OCI-LY7 (cell line): ENCODE data around the gene HBB. TPM values are rescaled to one million over a fixed set of nuclear protein-coding genes. Genes with fewer than 3 reads are reported as not detected.

Source experiments
- BruUV-seq: library from RNA; stranded (reverse); fragments of 400-500 nt; replicated peaks from 2 replicates; lab custom pipeline; 2021; lab: Mats Ljungman, UMichigan
- CTCF ChIA-PET: fragments of 300-600 bp; sonication (Branson Sonifier 250); formaldehyde crosslinking; loops from one replicate; lab custom pipeline; 2022; ENCODE audit warnings: antibody characterized with exemption; ENCODE audit not compliant: unreplicated experiment; lab: Charles Lee
- POLR2A ChIA-PET: fragments of 300-600 bp; sonication (Branson Sonifier 250); formaldehyde crosslinking; loops from one replicate; lab custom pipeline; 2022; ENCODE audit warnings: antibody characterized with exemption; lab: Charles Lee
- DNase-seq: peaks from one replicate; pipeline ENCODE4 v3.0.0-alpha.2; 2015; ENCODE audit warnings: low spot score
- H2AFZ ChIP-seq: fragments of 200-600 bp; sonication (generic), shearing (Covaris generic); 2 replicates; pipeline ENCODE4 v1.6.1; 2014; ENCODE audit warnings: mild to moderate bottlenecking, antibody characterized with exemption, low read length, moderate library complexity
- H3K27ac ChIP-seq: fragments of 200-600 bp; sonication (generic); 2 replicates; pipeline ENCODE4 v1.5.1; 2014; ENCODE audit warnings: mixed run types, low read depth, mild to moderate bottlenecking, moderate library complexity, low read length, inconsistent platforms; ENCODE audit not compliant: poor library complexity, severe bottlenecking
- H3K36me3 ChIP-seq: fragments of 200-600 bp; sonication (generic); 2 replicates; pipeline ENCODE4 v1.6.1; 2014; ENCODE audit warnings: mild to moderate bottlenecking, antibody characterized with exemption, low read length, moderate library complexity, mixed read lengths; ENCODE audit not compliant: insufficient read depth
- H3K4me1 ChIP-seq: fragments of 200-600 bp; sonication (generic); 2 replicates; pipeline ENCODE4 v1.5.1; 2014; ENCODE audit warnings: mild to moderate bottlenecking, low read length; ENCODE audit not compliant: insufficient read depth, poor library complexity, severe bottlenecking
- H3K4me2 ChIP-seq: fragments of 200-600 bp; sonication (generic); 2 replicates; pipeline ENCODE4 v1.6.1; 2014; ENCODE audit warnings: mild to moderate bottlenecking, low read length
- H3K4me3 ChIP-seq: fragments of 200-600 bp; sonication (generic); 2 replicates; pipeline ENCODE4 v1.5.1; 2014; ENCODE audit warnings: mild to moderate bottlenecking, low read depth, low read length; ENCODE audit not compliant: poor library complexity, severe bottlenecking
- H3K79me2 ChIP-seq: fragments of 200-600 bp; sonication (generic); 2 replicates; pipeline ENCODE4 v1.6.1; 2016; ENCODE audit warnings: low read depth, mild to moderate bottlenecking, low read length, moderate library complexity, mixed read lengths; ENCODE audit not compliant: insufficient read depth
- H3K9me2 ChIP-seq: fragments of 200-600 bp; sonication (generic); 2 replicates; pipeline ENCODE4 v1.6.1; 2016; ENCODE audit warnings: mild to moderate bottlenecking, low read length, mixed read lengths; ENCODE audit not compliant: insufficient read depth
- H3K9me3 ChIP-seq: fragments of 200-600 bp; sonication (generic); 2 replicates; pipeline ENCODE4 v1.6.1; 2014; ENCODE audit warnings: mild to moderate bottlenecking, mixed run types, low read length, mixed read lengths
- H4K20me1 ChIP-seq: fragments of 200-600 bp; sonication (generic); 2 replicates; pipeline ENCODE4 v1.6.1; 2014; ENCODE audit warnings: mild to moderate bottlenecking, antibody characterized with exemption, low read length, moderate library complexity, mixed read lengths; ENCODE audit not compliant: insufficient read depth
- CTCF ChIP-seq: fragments of 200-600 bp; sonication (generic); conservative IDR thresholded peaks from 2 replicates; pipeline ENCODE4 v1.5.1; 2014; ENCODE audit warnings: mild to moderate bottlenecking, antibody characterized with exemption, low read length, moderate library complexity, mixed read lengths
- EZH2phosphoT487 ChIP-seq: fragments of 200-600 bp; sonication (generic); IDR thresholded peaks from 2 replicates; pipeline ENCODE4 v1.6.1; 2018; ENCODE audit warnings: low read depth, borderline replicate concordance, mild to moderate bottlenecking, mixed run types, antibody characterized with exemption, low read length, moderate library complexity, mixed read lengths
- intact Hi-C: fragments of 100-400 bp; cut with micrococcal nuclease; formaldehyde crosslinking; loops from one replicate; pipeline ENCODE4 v1.10.0; 2022; ENCODE audit not compliant: unreplicated experiment
- total RNA-seq, 2 experiments: library from RNA; depleted of rRNA in 1 of 2; stranded (reverse); fragments of >200 nt in 1 of 2; shearing (Covaris generic) in 1 of 2; gene quantifications; 2 replicates each; pipeline ENCODE4 v1.2.3, GENCODE V29; 2014 to 2022

Gene HBB
- total RNA-seq, 2 experiments from 2014 or later: not detected

DNA sequence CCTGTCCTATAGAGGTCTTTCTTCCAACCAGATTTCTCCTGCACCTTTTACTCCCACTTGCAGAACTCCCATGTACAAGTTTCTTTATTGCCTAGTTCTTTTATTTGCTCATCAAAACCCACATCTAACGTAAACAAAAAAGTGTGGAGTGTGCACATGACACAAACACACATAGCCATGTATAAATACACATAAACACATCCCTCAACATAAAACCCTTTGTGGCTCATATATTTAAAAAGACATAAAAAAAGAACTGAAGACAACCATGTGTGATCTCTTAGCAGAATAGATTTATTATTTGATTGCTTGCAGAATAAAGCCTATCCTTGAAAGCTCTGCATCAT, 26.0 kb upstream of the HBB start:
- H3K9me2 ChIP-seq: no peaks in the 10 kb centered on the region
- POLR2A ChIA-PET: no interaction called here
- H3K36me3 ChIP-seq: no peaks in the 10 kb centered on the region
- no peaks in the 10 kb centered on the region for H3K9me3 ChIP-seq
- CTCF ChIA-PET: no interaction called here
- H3K4me2 ChIP-seq: no peak overlapping the region
- TF ChIP-seq CTCF: no peak
- TF ChIP-seq EZH2phosphoT487: no peak
- no peak overlapping the region for H3K4me3 ChIP-seq
- no peaks in the 10 kb centered on the region for H3K79me2 ChIP-seq
- H2AFZ ChIP-seq: no peak overlapping the region
- no peaks in the 10 kb centered on the region for H4K20me1 ChIP-seq
- intact Hi-C loops: no loop called here
- H3K4me1 ChIP-seq: no peaks in the 10 kb centered on the region
- DNase-seq: no peak
- H3K27ac ChIP-seq: no peak overlapping the region
- BruUV-seq: no TSS peak

DNA sequence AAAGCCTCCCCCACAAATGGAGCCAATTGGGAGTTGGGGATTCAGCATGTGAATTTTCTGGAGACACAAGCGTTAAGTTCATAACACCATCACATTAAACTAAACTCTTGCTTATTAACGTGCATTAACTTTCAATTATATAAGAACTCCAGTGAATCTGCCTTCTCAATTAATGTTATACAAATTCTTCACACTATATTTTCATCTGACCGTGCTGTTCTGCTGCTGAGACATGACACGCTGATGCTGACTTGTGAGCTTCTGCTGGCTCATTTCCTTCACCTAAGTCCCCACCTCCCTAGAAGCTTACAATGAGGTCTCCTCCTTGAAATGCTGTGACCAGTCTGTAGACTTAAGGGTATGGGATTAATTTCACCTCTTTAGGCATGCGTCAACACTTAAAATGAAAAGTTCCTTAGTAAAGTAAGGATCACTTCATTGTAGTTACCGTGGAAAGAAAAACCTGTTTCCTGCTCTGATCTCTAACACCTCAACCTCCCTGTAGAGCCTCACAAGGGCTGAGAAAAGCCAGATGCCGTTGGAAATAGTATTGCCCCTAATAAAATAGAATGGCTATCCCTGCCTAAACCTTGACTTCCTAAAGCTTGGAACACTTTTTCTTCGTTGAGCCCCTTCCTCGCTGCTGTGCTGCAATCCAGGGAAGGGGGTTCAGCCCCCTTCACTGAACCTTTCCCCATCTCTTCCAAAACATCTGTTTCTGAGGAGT, 25.5 kb upstream of the HBB start:
- H3K27ac ChIP-seq: no peak overlapping the region
- intact Hi-C loops: no loop called here
- DNase-seq: no peak
- no peaks in the 10 kb centered on the region for H3K79me2 ChIP-seq
- H3K36me3 ChIP-seq: no peaks in the 10 kb centered on the region
- no TSS peak for BruUV-seq
- no peak overlapping the region for H3K4me2 ChIP-seq
- H2AFZ ChIP-seq: no peak overlapping the region
- POLR2A ChIA-PET: no interaction called here
- no peaks in the 10 kb centered on the region for H3K9me3 ChIP-seq
- no peaks in the 10 kb centered on the region for H4K20me1 ChIP-seq
- TF ChIP-seq CTCF (no peak), EZH2phosphoT487 (no peak)
- H3K4me3 ChIP-seq: no peak overlapping the region
- CTCF ChIA-PET: no interaction called here
- H3K9me2 ChIP-seq: no peaks in the 10 kb centered on the region
- no peaks in the 10 kb centered on the region for H3K4me1 ChIP-seq

DNA sequence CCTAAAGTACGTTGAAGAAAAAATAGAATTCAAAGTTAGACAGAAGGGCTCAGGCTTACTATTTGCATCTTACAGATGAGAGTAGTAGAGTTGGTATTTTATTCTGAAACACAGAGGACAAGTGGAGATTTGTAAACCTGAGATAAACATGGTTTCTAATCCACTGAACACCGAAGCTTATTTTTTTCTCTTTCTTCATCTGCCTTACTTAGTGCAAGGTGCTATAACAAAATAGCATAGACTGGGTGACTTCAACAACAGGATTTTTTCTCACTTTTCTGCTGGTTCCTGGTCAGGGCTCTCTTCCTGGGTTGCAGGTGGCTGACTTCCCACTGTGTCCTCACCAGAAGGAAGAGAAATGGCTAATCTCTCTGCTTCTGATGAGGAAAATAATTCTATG, 24.9 kb upstream of the HBB start:
- no peaks in the 10 kb centered on the region for H3K36me3 ChIP-seq
- TF ChIP-seq EZH2phosphoT487 (no peak), CTCF (no peak)
- no peaks in the 10 kb centered on the region for H3K79me2 ChIP-seq
- H4K20me1 ChIP-seq: no peaks in the 10 kb centered on the region
- ChIA-PET POLR2A (no interaction called here), CTCF (no interaction called here)
- no peak overlapping the region for H3K4me3 ChIP-seq
- intact Hi-C loops: no loop called here
- H2AFZ ChIP-seq: no peak overlapping the region
- H3K27ac ChIP-seq: no peak overlapping the region
- DNase-seq: no peak
- no peaks in the 10 kb centered on the region for H3K9me2 ChIP-seq
- no peaks in the 10 kb centered on the region for H3K4me1 ChIP-seq
- BruUV-seq: no TSS peak
- no peak overlapping the region for H3K4me2 ChIP-seq
- H3K9me3 ChIP-seq: no peaks in the 10 kb centered on the region
